SK-N-MC (cell line): ENCODE results near the gene NPB.
A peak's percentile ranks its signal among the peaks of the same experiment; 100 is the strongest.

Experiments used
- DNase-seq: peaks from one replicate; pipeline ENCODE4 v3.0.0-alpha.2; 2011; ENCODE audit warnings: low read depth, low spot score
- H3K27ac ChIP-seq: fragments of 200-600 bp; sonication (generic); 2 replicates; pipeline ENCODE4 v1.5.1; 2016; ENCODE audit warnings: mixed run types
- H3K36me3 ChIP-seq: fragments of 200-600 bp; sonication (generic); 2 replicates; pipeline ENCODE4 v1.6.1; 2017; ENCODE audit warnings: antibody characterized with exemption, low read length, mixed read lengths; ENCODE audit not compliant: insufficient read depth
- H3K4me3 ChIP-seq: fragments of 200-600 bp; sonication (generic); 2 replicates; pipeline ENCODE4 v1.5.1; 2016
- H3K9ac ChIP-seq: fragments of 200-600 bp; sonication (generic); 2 replicates; pipeline ENCODE4 v1.8.0; 2017; ENCODE audit warnings: mixed run types, mixed read lengths; ENCODE audit not compliant: insufficient read length
- H3K9me3 ChIP-seq: fragments of 200-600 bp; sonication (generic); 2 replicates; pipeline ENCODE4 v1.6.1; 2017; ENCODE audit warnings: low read depth, mild to moderate bottlenecking, antibody characterized with exemption, low read length, moderate library complexity, mixed read lengths
- EZH2 ChIP-seq: fragments of 200-600 bp; sonication (generic); IDR thresholded peaks from one replicate; pipeline ENCODE4 v1.6.1; 2017; ENCODE audit warnings: antibody characterized with exemption
- FOXP2 ChIP-seq: optimal IDR thresholded peaks from 2 replicates; pipeline ENCODE3; 2011; ENCODE audit warnings: mild to moderate bottlenecking, moderate library complexity; ENCODE audit not compliant: insufficient read depth; ENCODE audit errors: extremely low read length, control extremely low read depth
- POLR2AphosphoS5 ChIP-seq: IDR thresholded peaks from 2 replicates; pipeline ENCODE4 v1.6.1; 2012; ENCODE audit warnings: mild to moderate bottlenecking, low read depth, low read length, borderline replicate concordance

NPB gene

DNA sequence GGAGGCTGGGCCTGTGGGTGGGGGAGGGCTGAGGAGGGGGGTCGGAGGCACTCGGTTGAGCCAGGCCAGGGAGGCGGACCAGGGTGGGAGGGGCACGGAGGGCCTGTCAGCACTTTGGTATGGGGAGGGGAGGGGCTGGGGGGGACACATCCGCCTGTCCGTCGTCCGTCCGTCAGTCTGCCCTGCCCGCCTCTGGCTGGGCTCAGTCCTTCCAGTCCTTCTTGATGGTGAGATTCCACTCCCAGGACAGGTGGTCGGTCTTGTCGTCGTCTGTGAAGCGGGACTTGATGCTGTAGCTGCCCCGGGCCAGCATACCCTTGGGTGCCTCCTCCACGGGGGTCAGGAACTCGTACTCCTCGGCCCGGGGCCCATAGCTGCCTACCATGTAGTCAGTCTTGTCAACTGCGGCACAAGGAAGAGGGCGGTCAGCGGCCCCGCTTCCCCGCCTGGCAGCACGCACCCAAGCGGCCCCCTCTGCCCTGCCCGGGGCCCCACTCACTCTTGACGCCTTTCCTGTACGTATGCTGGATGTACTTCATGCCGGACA lies 33.3 kb upstream of the NPB start:
- Histone ChIP-seq H3K4me3 (no peak overlapping the region), H3K27ac (peak overlapping the region; percentile 91), H3K9me3 (no peaks in the 10 kb centered on the region), H3K36me3 (peaks cover 29% of the 10 kb centered on the region), H3K9ac (no peak overlapping the region)
- DNase-seq, result no peak
- TF ChIP-seq POLR2AphosphoS5 (no peak; the same call in 1 of the 2 replicates), FOXP2 (no peak), EZH2 (no peak)

DNA sequence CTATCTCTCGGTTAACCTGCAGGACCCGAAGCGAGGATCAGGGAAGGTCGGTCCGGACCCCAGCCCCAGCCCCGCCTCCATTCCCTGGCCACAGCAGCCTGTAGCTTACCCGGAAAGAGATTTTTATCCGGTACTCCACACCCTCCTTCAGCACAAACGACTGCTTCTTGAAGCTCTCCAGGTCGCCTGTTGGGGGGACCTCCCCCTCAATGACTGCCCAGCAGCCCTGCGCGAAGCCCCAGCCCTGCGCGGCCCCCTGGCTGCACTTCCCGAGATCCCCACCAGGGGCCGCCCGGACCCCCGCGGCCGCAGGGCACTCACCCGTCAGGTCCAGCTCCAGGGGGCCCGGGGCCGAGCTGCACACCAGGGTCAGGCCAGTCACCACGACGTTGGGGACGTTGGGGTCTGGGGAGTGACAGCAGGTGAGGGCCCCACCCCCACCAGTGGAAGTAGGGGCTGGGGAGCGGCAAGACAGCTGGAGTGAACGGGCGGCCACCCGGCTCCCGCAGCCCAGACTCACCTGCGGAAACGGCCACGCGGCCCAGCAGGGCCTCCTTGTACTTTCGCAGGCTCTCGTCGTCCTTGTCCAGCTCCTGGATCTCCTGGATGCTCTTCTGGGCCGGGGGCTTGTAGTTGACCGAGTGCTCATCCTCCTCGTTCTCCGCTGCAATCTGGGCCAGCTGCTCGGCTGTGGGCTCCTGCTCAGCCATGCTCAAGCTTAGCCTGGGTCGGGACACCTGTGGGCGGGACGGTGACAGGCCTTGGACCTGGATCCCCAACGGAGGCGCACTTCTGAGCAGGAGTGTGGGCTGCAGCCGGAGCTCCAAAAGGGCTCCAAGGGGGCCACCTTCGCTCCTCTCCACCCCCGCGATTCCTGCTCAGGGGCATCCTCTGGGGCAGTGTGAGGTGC lies 32.6 kb upstream of the NPB start:
- H3K36me3 ChIP-seq, result peaks cover 29% of the 10 kb centered on the region

DNA sequence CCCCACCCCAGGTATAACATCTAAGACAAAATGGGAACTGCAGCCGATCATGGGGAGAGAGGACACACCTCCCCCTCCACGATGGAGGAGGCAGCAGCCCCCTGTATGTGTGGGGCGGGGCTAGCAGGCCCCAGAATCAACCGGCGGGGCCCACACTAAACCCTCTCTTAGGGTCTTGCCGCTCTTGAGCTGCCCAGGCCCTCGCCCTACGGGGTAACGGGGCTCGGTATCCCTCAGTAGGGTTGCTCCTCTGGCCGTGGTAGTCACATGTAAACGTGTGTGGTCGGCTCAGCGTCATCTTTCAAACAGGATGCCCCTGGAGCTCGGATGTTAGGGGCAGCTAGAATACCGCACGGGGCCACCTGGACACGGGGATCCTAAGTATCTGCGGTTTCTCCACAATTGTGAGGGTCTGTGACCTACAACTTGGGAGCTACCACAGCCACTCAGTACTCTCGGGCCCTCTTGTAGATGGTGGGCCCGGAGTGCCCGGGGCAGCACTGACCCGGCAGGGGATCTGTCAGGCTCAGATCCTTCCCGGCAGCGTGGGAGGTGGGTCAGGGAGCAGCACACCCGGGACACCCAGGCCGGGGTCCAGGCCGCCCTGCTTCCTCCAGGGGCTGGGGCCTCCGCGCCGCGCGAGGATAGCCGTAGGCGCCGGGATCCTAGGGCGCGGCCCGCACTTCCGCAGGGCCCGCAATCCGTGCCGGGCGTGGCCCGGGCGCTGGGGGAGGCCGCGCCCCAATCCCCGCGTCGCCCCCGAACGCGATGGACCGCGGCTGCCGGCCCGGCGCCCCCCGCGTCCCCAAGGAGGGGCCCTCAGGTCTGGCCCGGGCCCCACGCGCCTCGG lies 31.7 kb upstream of the NPB start:
- TF ChIP-seq POLR2AphosphoS5 (no peak; the same call in 1 of the 2 replicates), EZH2 (no peak), FOXP2 (no peak)
- peak overlapping the region; percentile 82 for H3K4me3 ChIP-seq
- H3K36me3 ChIP-seq, result peaks cover 29% of the 10 kb centered on the region
- no peak for DNase-seq
- H3K9ac ChIP-seq, result peak overlapping the region; percentile 94
- H3K9me3 ChIP-seq, result no peaks in the 10 kb centered on the region
- peak overlapping the region; percentile 81 for H3K27ac ChIP-seq

More for the DNA sequence above, 32.6 kb upstream of the NPB start:
- Histone ChIP-seq H3K4me3 (peak overlapping the region; percentile 82), H3K27ac (peak overlapping the region; percentile 91), H3K9me3 (no peaks in the 10 kb centered on the region), H3K9ac (peak overlapping the region; percentile 94)
- TF ChIP-seq FOXP2, result no peak
- TF ChIP-seq POLR2AphosphoS5, result no peak; the same call in 1 of the 2 replicates
- no peak for TF ChIP-seq EZH2
- no peak for DNase-seq

DNA sequence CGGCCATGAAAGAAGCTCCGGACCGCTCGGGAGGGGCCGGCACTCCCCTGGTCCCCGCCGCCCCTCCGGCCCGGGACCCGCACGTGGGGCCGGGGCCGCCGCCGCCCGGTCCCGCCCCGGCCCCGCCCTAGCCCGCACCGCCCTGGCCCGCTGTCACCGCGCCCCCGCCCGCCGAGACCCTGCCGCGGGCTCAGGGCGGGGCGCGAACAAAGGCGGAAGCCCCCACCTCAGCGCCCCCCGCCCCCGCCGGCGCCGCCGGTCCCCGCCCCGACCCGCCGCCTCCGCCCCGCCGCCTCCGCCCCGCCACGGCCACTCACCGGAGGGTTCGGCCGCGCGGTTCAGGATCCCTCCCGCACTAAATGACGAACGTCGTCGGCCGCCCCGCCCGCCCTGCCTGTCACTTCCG lies 31.1 kb upstream of the NPB start, which contains the start of gene ARHGDIA:
ARHGDIA (minus strand) TSS at position 357 of the 406 bp plus-strand sequence. CDS start 1,407 bp downstream, outside the sequence.
- no peak for DNase-seq
- peak within 1 kb of the TSS; percentile 99 for H3K4me3 ChIP-seq
- peak within 1 kb of the TSS; percentile 100 for H3K9ac ChIP-seq
- H3K9me3 ChIP-seq, result no peaks in the 10 kb centered on the region
- H3K36me3 ChIP-seq, result peaks cover 29% of the 10 kb centered on the region
- TF ChIP-seq EZH2, result no peak
- TF ChIP-seq POLR2AphosphoS5, result no peak
- TF ChIP-seq FOXP2, result no peak
- H3K27ac ChIP-seq, result peak within 1 kb of the TSS; percentile 99

DNA sequence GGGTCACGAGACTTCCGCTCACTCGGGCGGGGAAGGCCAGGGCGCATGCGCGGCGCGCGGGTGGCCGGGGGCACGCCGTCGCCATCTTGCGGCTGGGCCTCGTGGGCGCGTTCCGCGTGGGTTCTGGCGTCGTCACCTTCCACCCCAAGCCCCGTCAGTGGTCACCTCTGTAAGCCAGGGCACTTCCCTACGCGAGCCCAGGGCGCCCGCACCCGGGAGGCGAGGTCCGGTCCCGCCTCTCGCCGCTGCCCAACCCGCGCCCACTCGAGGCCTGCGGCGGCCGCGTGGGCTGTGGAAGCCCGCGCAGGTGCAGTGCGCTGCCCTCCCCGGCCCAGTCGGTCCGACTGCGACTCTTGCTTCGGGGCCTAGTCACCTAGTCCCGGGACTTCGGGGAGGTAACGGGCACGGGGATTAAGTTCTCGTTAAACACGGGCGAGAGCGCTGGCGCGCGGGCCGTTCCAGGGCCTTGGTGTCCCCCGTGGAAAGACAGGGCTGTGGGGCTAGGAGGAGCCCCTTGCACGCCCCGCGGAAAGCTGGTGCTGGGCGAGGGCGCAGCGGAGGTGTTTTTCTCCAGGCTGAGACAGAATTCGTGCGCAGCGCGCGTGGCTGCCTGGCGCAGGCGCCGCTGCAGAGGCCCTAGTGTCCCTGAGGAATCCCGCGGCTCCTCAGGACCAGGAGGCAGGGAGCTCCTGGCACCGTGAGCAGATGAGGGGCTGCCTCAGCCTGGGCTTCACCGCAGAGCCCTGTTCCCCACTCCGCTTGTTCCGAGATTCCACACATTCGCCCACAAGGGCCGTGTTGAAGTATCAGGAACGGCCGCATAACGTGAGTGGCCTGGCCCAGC lies 30.4 kb upstream of the NPB start:
- Histone ChIP-seq H3K36me3 (peaks cover 29% of the 10 kb centered on the region), H3K9me3 (no peaks in the 10 kb centered on the region), H3K27ac (peak overlapping the region; percentile 99), H3K4me3 (peak overlapping the region; percentile 99), H3K9ac (peak overlapping the region; percentile 100)
- DNase-seq, result no peak
- TF ChIP-seq FOXP2 (no peak), POLR2AphosphoS5 (peak; percentile 82)

DNA sequence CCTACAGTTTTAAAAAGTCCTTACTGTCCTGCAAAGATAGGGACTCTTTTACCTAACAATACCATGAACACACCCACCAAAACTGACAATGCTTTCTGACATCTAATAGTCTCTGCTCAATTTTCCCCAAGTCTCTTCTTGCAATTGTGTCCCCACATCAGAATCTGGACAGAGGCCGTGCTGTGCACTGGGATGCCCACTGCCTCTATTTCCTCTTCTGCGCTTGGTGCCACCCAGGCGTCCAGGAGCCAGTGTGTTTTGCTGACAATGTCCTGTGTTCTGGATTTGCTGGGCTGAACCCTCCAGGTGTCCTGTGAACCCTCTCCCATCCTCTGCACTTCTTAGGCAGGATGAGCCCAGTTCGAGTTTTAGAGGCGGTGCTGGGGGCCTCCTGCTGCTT lies 24.5 kb upstream of the NPB start:
- Histone ChIP-seq H3K36me3 (peaks cover 51% of the 10 kb centered on the region), H3K9me3 (no peaks in the 10 kb centered on the region), H3K27ac (no peak overlapping the region), H3K4me3 (no peak overlapping the region), H3K9ac (no peak overlapping the region)
- TF ChIP-seq EZH2, result no peak
- TF ChIP-seq POLR2AphosphoS5, result no peak; the same call in 1 of the 2 replicates
- TF ChIP-seq FOXP2, result no peak
- DNase-seq, result no peak

DNA sequence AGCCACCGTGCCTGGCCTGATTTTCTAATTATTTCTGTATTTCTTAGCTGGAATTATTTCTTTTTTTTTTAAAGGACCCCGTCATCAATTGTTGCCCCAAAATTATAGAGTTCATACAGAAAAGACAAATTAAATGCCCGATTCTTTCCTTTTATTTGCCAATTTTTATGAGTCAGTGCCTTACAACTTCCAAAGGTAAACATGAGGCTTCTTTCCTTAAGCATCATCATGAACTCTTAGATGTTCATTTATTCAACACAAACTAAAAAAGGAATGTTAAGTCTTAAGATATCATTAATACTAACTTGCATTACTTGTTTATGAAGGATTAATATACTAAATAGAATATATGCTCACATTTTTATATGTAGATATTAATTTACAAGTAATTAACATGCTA lies 23.7 kb upstream of the NPB start:
- TF ChIP-seq POLR2AphosphoS5 (no peak), EZH2 (no peak), FOXP2 (no peak)
- Histone ChIP-seq H3K9me3 (no peaks in the 10 kb centered on the region), H3K27ac (no peak overlapping the region; the same call in 1 of the 2 replicates), H3K4me3 (no peak overlapping the region), H3K36me3 (peaks cover 52% of the 10 kb centered on the region), H3K9ac (no peak overlapping the region)
- DNase-seq, result no peak
